HG02938 (cell line): ENCODE data around the gene UGT2B17.
"Not testable (repeated sequence)": the region's sequence is repeated elsewhere in the genome, so short reads cannot be mapped to it uniquely, and the experiment has no call there.

ENCODE experiments used
- ATAC-seq: cut with Tn5 transposase; IDR thresholded peaks from one replicate; pipeline ENCODE4 v1.9.1; 2021; ENCODE audit warnings: mild to moderate bottlenecking, moderate library complexity; ENCODE audit not compliant: unreplicated experiment

UGT2B17 gene

GRCh38 chr4:68569466-68570121 is 6.5 kb downstream of the UGT2B17 start:
- no peak for ATAC-seq

- ATAC-seq, result not testable (repeated sequence)
Observed at GRCh38 chr4:68569036-68569435, 7.1 kb downstream of the UGT2B17 start.

GRCh38 chr4:68568535-68568934 is 7.6 kb downstream of the UGT2B17 start:
- ATAC-seq, result not testable (repeated sequence)

GRCh38 chr4:68566364-68566763 is 9.8 kb downstream of the UGT2B17 start:
- ATAC-seq, result not testable (repeated sequence)

GRCh38 chr4:68565082-68565481 is 11.0 kb downstream of the UGT2B17 start:
- ATAC-seq, result not testable (repeated sequence)

GRCh38 chr4:68560364-68561070 is 15.6 kb downstream of the UGT2B17 start:
- ATAC-seq, result not testable (repeated sequence)

GRCh38 chr4:68553830-68554229 is 22.3 kb downstream of the UGT2B17 start:
- ATAC-seq, result peak; percentile 49

GRCh38 chr4:68552818-68553811 is 23.0 kb downstream of the UGT2B17 start:
- peak; percentile 73 for ATAC-seq

GRCh38 chr4:68542742-68543141 is 33.4 kb downstream of the UGT2B17 start:
- ATAC-seq, result not testable (repeated sequence)

GRCh38 chr4:68536375-68536774 is 39.7 kb downstream of the UGT2B17 start:
- no peak for ATAC-seq

- no peak for ATAC-seq
Observed at GRCh38 chr4:68535974-68536373, 40.1 kb downstream of the UGT2B17 start.

- not testable (repeated sequence) for ATAC-seq
Observed at GRCh38 chr4:68522232-68522631, 53.9 kb downstream of the UGT2B17 start.

GRCh38 chr4:68520985-68521384 is 55.1 kb downstream of the UGT2B17 start:
- no peak for ATAC-seq

GRCh38 chr4:68518889-68519288 is 57.2 kb downstream of the UGT2B17 start:
- ATAC-seq, result no peak

GRCh38 chr4:68505452-68505851 is 70.7 kb downstream of the UGT2B17 start:
- ATAC-seq, result peak; percentile 65

- not testable (repeated sequence) for ATAC-seq
Observed at GRCh38 chr4:68504836-68505235, 71.3 kb downstream of the UGT2B17 start.

GRCh38 chr4:68503462-68503861 is 72.7 kb downstream of the UGT2B17 start:
- not testable (repeated sequence) for ATAC-seq

GRCh38 chr4:68499021-68499420 is 77.1 kb downstream of the UGT2B17 start:
- no peak for ATAC-seq

GRCh38 chr4:68498413-68499007 is 77.6 kb downstream of the UGT2B17 start:
- ATAC-seq, result peak; percentile 89

GRCh38 chr4:68494688-68495087 is 81.4 kb downstream of the UGT2B17 start:
- no peak for ATAC-seq
